ENCODE data around the gene BLOC1S4.
A peak's percentile ranks its signal among the peaks of the same experiment; 100 is the strongest.

DNA sequence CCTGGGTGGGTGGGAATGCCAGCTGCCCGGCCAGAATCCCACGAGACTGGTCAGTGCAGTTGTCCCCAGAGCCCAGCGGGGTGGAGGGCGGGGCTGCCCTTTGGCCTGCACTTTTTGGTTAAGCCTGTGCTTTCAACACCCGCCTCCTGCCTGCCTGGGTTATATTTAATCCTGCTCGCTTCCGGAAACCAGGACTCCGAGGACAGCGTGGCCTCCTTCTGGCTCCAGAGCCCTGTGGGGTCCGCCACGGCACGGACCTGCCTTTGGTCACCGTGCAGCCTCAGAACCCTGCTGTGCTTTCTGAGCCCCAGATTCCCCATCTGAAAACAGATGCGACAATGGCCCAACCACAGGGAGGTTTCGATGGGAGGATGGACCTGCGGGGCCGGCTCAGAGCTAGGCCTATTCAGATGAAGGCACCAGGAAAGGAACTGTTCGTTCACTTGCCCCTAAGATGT lies 37.2 kb downstream of the BLOC1S4 start:
- TF ChIP-seq, protein P1, sequence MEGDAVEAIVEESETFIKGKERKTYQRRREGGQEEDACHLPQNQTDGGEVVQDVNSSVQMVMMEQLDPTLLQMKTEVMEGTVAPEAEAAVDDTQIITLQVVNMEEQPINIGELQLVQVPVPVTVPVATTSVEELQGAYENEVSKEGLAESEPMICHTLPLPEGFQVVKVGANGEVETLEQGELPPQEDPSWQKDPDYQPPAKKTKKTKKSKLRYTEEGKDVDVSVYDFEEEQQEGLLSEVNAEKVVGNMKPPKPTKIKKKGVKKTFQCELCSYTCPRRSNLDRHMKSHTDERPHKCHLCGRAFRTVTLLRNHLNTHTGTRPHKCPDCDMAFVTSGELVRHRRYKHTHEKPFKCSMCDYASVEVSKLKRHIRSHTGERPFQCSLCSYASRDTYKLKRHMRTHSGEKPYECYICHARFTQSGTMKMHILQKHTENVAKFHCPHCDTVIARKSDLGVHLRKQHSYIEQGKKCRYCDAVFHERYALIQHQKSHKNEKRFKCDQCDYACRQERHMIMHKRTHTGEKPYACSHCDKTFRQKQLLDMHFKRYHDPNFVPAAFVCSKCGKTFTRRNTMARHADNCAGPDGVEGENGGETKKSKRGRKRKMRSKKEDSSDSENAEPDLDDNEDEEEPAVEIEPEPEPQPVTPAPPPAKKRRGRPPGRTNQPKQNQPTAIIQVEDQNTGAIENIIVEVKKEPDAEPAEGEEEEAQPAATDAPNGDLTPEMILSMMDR (IDR thresholded peaks at IDR 0.05), result peak in 1 of 6 experiments; percentile 9
- no peak for TF ChIP-seq POLR2A (IDR thresholded peaks at IDR 0.05)
